Left hindlimb (tissue), 1 donor: ENCODE measurements around the gene MAT1A.
"Not testable (repeated sequence)": the region's sequence is repeated elsewhere in the genome, so short reads cannot be mapped to it uniquely, and the experiment has no call there.

Experiments used
- DNase-seq: peaks from one replicate; pipeline ENCODE4 v3.0.0-alpha.2; 2018

The MAT1A gene

GRCh38 chr10:80289451-80290287, at the start of gene MAT1A:
Gene MAT1A (minus strand): TSS chr10:80289658. CDS start chr10:80289423, 235 bp downstream.
- DNase-seq, result no peak

- no peak for DNase-seq
Observed at GRCh38 chr10:80333983-80334382, 44.5 kb upstream of the MAT1A start.

DNA sequence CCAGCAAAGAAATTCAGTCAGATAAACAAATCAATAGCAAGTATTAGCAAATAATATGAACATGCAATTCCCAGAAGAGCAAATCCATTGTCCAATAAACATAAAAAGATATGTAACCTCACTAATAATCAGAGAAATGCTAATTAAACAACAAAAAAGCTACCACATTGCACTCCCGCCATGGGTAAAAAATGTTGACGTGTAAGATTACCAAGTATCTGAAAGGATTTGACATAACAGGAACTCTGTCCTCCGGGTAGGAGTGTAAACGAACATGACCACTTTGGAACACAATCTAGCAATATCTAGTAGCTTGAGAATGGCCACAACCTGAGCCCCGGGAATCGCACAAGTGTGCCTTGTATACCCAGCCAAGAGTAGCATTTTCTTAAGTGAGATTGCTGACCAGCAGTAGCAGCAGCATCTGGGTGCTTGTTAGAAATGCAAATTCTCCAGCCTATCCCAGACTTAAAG, 35.5 kb upstream of the MAT1A start:
- DNase-seq, result no peak

DNA sequence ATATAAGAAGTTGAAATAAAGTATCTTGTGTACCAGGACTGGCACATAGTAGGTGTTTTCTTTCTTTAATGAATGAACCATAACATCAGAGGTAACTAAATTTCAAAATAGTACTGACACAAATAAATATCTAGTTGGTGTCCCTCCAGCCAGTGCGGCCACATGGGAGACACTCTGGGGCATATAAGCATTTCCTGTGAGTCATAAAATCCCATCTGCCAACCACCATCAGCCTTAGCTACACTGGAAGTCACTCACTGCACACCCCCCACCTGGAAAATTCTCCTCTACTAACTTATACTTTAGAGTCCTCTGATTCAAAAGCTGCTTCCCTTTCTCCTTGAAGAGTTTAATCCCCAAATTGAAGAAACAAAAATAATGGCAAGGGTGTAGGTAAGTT, 34.6 kb upstream of the MAT1A start:
- no peak for DNase-seq

GRCh38 chr10:80323311-80323710, 33.9 kb upstream of the MAT1A start:
- DNase-seq, result no peak

DNA sequence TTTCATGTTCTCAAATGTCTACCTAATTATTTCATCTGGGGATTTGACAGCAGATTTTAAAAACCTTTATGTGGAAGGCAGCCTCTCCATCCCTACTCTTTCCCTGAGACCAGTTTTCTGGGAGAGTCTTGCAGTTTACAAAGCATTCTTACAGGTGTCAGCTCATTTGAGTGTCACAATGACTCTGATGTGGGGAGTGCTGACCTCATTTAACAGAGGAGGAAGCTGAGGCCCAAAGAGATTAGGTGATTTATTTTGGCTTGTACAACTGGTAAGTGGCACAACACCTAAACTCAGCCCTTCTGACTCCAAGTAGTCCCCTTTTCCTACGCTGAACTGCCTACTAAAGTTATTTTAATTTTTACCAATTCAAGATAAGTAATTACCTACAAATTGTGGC, 33.3 kb upstream of the MAT1A start:
- DNase-seq, result no peak

- no peak for DNase-seq
Observed at GRCh38 chr10:80322158-80322557, 32.7 kb upstream of the MAT1A start.

DNA sequence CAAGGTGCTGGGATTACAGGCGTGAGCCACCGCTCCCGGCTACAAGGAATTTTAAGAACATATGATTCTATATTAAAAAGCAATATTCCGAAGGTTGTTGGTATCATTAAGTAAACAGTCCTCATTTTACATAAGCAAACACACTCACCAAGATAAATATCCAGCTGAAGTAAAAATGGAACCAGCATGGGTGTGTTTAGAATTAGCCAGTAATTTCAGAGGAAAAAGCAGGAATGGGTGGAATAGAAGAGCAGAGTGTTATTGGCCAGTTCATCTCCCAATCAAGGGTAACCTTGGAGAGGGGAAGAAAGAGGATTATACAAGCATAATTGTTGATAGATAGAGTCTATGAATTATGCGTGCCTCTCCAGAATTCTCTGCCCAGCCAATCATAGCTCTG, 31.7 kb upstream of the MAT1A start:
- DNase-seq, result no peak

GRCh38 chr10:80320377-80320776, 30.9 kb upstream of the MAT1A start:
- no peak for DNase-seq

- DNase-seq, result no peak
Observed at GRCh38 chr10:80319725-80320290, 30.4 kb upstream of the MAT1A start.

- no peak for DNase-seq
Observed at GRCh38 chr10:80319318-80319717, 29.9 kb upstream of the MAT1A start.

DNA sequence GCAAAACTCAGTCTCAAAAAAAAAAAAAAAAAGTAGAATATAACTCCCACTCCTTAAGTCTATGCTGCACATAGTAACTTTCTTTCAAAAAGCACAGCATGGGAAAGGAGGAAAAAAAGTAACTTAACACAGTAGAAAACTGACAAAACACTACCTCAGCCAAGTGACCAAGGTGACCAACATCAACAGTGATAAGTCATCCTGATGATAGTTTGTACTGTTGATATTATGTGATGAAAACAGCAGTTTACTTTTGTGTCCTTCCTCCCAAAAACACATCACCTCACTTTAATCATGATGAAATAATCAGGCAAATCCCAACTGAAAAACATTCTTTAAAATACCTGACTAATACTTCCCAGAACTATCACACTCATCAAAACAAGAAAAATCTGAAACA, 29.3 kb upstream of the MAT1A start:
- no peak for DNase-seq

- DNase-seq, result no peak
Observed at GRCh38 chr10:80315391-80315790, 25.9 kb upstream of the MAT1A start.

- no peak for DNase-seq
Observed at GRCh38 chr10:80313523-80313922, 24.1 kb upstream of the MAT1A start.

DNA sequence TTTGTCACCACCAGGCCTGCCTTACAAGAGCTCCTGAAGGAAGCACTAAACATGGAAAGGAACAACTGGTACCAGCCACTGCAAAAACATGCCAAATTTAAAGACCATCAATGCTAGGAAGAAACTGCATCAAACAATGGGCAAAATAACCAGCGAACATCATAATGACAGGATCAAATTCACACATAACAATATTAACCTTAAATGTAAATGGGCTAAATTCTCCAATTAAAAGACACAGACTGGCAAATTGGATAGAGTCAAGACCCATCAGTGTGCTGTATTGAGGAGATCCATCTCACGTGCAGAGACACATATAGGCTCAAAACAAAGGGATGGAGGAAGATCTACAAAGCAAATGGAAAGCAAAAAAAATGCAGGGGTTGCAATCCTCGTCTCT, 16.5 kb upstream of the MAT1A start:
- not testable (repeated sequence) for DNase-seq

DNA sequence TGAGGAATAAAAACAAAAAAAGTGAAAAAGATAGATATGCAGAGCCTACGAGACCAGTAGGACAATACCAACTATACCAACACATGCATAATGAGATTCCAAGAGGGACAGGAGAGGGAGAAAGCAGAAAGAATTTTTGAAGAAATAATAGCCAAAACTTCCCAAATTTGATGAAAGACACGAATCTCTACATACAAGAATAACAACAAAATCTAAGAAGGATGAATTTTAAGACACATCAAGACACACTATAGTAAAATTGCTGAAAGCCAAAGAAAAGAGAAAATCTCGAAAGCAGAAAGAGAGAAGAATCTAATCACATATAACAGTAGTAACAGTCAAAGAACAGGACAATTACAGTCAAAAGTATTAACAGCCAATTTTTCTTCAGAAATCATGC, 7.5 kb upstream of the MAT1A start:
- no peak for DNase-seq

GRCh38 chr10:80292607-80293239, 3.3 kb upstream of the MAT1A start:
- DNase-seq, result no peak

- no peak for DNase-seq
Observed at GRCh38 chr10:80290474-80291220, 1.2 kb upstream of the MAT1A start.

GRCh38 chr10:80288849-80289248, 609 bp downstream of the MAT1A start:
- DNase-seq, result no peak

DNA sequence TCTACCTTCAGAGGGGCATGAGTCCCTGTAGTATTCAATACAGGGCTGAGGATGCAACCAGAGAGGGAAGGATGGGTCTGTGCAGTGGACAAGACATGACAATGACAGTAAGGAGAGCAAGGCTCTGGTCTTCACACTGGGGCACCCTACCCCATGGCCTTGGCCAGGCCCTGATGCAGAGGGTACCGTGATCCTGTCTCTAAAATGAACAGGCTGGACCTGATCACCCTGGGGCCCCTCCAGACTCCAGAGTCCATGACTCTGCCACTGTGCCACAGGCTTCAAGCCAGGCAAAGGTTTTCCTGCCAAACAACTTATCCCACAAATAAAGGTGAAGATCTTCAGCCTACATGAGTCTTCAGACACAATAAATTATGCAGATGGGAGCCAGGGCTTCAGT, 4.9 kb downstream of the MAT1A start:
- no peak for DNase-seq

DNA sequence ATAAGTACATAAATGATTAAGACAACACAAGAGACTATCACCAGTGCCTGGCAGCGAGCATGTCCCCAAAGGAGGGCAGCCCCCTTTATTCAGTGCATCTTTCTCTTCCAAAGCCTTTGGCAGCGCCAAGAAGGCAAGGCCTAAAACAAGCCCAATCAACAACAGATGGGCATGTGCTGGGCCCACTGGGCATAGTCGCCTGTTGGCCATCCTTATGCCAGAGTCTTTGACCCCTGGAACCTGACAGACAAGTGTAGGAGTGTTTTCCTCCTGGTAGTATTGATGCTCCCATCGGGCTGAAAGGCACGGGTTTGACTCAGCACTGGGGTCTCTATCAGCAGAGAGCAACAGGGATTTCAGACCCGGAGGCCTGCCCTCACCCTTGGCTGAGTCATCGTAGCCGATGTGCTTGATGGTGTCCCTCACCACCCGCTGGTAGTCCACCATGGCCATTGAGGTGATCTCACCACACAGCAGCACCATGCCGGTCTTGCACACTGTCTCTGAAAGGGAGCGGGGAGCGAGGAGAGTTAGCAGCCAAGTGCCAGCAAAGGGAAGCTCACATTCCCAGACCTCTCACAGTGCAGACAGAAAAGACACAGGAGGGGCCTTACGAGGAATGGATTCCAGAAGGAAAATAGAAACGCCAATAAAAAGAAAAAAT, 5.8 kb downstream of the MAT1A start:
- DNase-seq, result no peak

GRCh38 chr10:80283119-80283518, 6.3 kb downstream of the MAT1A start:
- no peak for DNase-seq
